Esophagus muscularis mucosa (tissue), 4 donors: Measurements from ENCODE around the gene SLC41A3. TPM values are rescaled to one million over a fixed set of nuclear protein-coding genes. Genes with fewer than 3 reads are reported as not detected.

ENCODE experiments used
- DNase-seq: peaks from one replicate; pipeline ENCODE4 v3.0.0-alpha.2; 2017; ENCODE audit errors: extremely low spot score
- H3K27ac ChIP-seq, 4 donors: fragments of 200-600 bp; sonication (generic); replicated peaks in 1 of 4; 1 replicate in 3 of 4; 2 replicates in 1 of 4; pipeline ENCODE4 v1.5.1; 2016 to 2019; ENCODE audit warnings: mild to moderate bottlenecking in 1 of 4
- H3K27me3 ChIP-seq, 4 donors: fragments of 200-600 bp; sonication (generic); one replicate each; pipeline versions ENCODE4 v1.5.1 to v1.6.0; 2016 to 2019
- H3K36me3 ChIP-seq, 4 donors: fragments of 200-600 bp; sonication (generic); one replicate each; pipeline ENCODE4 v1.5.1; 2016 to 2019
- H3K4me1 ChIP-seq, 4 donors: fragments of 200-600 bp; sonication (generic); one replicate each; pipeline ENCODE4 v1.5.1; 2016 to 2019
- H3K4me3 ChIP-seq, 4 donors: fragments of 200-600 bp; sonication (generic); 1 replicate in 2 of 4; 2 replicates in 2 of 4; pipeline ENCODE4 v1.5.1; 2016 to 2019; ENCODE audit warnings: mild to moderate bottlenecking in 4 of 4, moderate library complexity in 1 of 4
- H3K9me3 ChIP-seq, 4 donors: fragments of 200-600 bp; sonication (generic); 1 replicate in 3 of 4; 2 replicates in 1 of 4; pipeline ENCODE4 v1.5.1; 2016 to 2019
- EP300 ChIP-seq: sonication (generic); formaldehyde crosslinking; IDR thresholded peaks from one replicate; pipeline ENCODE4 v1.6.1; 2017; ENCODE audit warnings: antibody characterized with exemption
- POLR2A ChIP-seq: fragments of 450-650 bp; IDR thresholded peaks from one replicate; pipeline ENCODE4 v1.6.1; 2017; ENCODE audit warnings: antibody characterized with exemption, moderate library complexity, mild to moderate bottlenecking, low read depth
- POLR2AphosphoS5 ChIP-seq, 2 donors: sonication (generic); formaldehyde crosslinking; IDR thresholded peaks; one replicate each; pipeline ENCODE4 v1.6.1; 2017; ENCODE audit warnings: antibody characterized with exemption in 2 of 2
- WGBS: methylation state at CpG from one replicate; pipeline ENCODE4 v1.1.5; 2018; 5-methylcytosine and 5-hydroxymethylcytosine counted together
- intact Hi-C: fragments of 100-400 bp; cut with DNase I; formaldehyde crosslinking; loops from one replicate; pipeline ENCODE4 v1.15.1; 2023
- total RNA-seq, 4 donors: library from RNA; depleted of rRNA; stranded (reverse); fragments of >200 nt; gene quantifications; one replicate each; pipeline versions ENCODE4 v1.1.0 to v1.2.1, GENCODE V29; 2016
- TF ChIP-seq, protein P1 (sequence below), 3 experiments: fragments of 200-600 bp in 2 of 3; fragments of 450-650 bp in 1 of 3; sonication (generic) in 2 of 3; IDR thresholded peaks; one replicate each; pipeline ENCODE4 v1.5.1; 2017 to 2019; ENCODE audit warnings: antibody characterized with exemption in 3 of 3, mild to moderate bottlenecking in 2 of 3, moderate library complexity in 1 of 3

The SLC41A3 gene
- total RNA-seq, 4 donors from 2014 or later, result 31.6 to 68.1 (median 38.9) TPM

DNA sequence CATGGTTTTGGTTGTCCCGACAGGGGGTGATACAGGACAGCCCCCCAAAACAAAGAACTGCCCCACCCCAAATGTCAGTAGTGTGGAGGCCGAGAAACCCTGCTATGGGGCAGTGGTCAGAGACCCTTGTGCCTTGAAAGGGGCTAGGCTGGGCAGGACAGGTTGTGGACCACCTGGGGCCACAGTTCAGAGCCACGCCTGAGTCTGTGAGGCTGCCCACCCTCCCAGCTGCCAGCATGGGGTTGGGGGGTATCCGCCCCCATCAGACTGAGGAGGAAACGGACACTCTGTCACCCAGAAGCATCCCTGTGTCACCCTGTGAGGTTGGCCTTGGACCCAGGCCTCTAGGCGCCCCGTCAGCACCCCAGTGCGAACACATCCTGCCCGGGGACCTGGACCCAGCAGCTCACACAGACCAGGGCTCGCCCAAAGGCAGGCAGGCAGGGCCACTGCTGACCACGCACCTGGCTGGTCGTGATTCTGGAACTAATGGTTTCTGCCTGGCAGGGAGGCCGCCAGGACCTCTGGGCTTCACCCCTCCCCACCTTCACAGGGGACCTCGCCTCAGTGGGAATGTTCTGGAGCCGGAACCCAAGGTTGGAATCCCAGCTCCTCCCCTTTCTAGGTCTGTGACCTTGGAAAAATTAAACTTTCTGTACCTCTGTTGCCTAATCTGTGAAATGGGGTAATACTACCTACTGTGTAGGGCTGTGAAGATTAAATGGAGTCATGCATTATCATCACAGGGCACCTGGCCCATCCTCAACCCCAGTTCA lies 1.4 kb downstream of the SLC41A3 start:
- peak; percentile 68 for DNase-seq
- Histone ChIP-seq H3K36me3 (peaks cover 0 to 3% (median 0%) of the 10 kb centered on the region in 4 donors), H3K27ac (peak overlapping the region; percentile 86 to 96 (median 90)), H3K4me1 (peaks cover 0 to 30% (median 22%) of the 10 kb centered on the region in 4 donors), H3K4me3 (peak overlapping the region; percentile 64 to 92 (median 76)), H3K9me3 (no peaks in the 10 kb centered on the region), H3K27me3 (no peaks in the 10 kb centered on the region)
- 90% methylated on average over 4 of the region's 15 CpGs for WGBS
- intact Hi-C loops, result loop anchor here (5.0 kb wide), 1 partner anchor 90 kb away; no protein-coding TSS in a partner anchor
- TF ChIP-seq POLR2A, result no peak
- TF ChIP-seq EP300, result no peak
- TF ChIP-seq POLR2AphosphoS5 (IDR thresholded peaks at IDR 0.05), result no peak
- TF ChIP-seq, protein P1, sequence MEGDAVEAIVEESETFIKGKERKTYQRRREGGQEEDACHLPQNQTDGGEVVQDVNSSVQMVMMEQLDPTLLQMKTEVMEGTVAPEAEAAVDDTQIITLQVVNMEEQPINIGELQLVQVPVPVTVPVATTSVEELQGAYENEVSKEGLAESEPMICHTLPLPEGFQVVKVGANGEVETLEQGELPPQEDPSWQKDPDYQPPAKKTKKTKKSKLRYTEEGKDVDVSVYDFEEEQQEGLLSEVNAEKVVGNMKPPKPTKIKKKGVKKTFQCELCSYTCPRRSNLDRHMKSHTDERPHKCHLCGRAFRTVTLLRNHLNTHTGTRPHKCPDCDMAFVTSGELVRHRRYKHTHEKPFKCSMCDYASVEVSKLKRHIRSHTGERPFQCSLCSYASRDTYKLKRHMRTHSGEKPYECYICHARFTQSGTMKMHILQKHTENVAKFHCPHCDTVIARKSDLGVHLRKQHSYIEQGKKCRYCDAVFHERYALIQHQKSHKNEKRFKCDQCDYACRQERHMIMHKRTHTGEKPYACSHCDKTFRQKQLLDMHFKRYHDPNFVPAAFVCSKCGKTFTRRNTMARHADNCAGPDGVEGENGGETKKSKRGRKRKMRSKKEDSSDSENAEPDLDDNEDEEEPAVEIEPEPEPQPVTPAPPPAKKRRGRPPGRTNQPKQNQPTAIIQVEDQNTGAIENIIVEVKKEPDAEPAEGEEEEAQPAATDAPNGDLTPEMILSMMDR (IDR thresholded peaks at IDR 0.05), result no peak

DNA sequence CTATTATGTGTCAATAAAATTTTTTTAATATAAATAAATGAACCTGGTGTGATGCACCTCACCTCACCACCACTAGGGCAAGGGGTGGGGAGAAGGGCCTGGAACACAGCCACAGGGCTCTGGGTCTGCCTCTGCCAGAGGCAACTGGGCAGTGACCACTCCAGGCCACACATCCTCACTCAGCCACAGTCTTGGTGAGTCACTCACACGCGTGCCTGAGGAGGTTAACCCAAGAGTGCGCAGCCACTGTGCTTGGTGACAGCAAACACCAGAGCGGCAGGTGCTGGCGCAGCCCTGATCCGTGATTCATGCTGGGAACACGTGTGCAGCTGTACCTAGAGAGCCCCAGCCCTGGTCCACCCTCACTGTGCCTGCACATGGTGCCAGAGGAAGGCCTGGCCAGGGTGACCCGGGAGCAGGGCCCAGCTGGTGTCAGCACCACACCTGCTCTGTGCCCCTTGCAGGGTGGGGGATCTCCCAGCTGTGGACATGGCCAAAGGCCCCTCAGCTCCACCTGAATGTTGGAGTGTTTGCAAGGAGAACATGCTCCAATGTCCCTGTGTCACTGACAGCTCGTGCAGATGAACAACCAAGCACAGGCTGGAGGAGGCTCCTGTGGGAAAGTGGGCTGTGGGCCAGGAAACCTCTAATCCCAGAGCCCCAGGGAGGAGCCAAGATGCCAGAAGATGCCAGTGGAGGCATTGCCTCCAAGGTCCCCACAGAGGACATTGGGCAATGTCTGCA lies 2.1 kb downstream of the SLC41A3 start:
- intact Hi-C loops, result loop anchor here (5.0 kb wide), 1 partner anchor 89 kb away; no protein-coding TSS in a partner anchor
- DNase-seq, result peak; percentile 91
- Histone ChIP-seq H3K36me3 (peaks cover 0 to 4% (median 0%) of the 10 kb centered on the region in 4 donors), H3K4me3 (no peak overlapping the region), H3K4me1 (peaks cover 0 to 30% (median 22%) of the 10 kb centered on the region in 4 donors), H3K9me3 (no peaks in the 10 kb centered on the region), H3K27me3 (no peaks in the 10 kb centered on the region), H3K27ac (peak overlapping the region in 1 of 4 donors; percentile 86)
- TF ChIP-seq EP300, result no peak
- TF ChIP-seq, protein P1 (IDR thresholded peaks at IDR 0.05), result peak in 1 of 3 experiments; percentile 33
- WGBS, result 95% methylated on average over 3 of the region's 9 CpGs

DNA sequence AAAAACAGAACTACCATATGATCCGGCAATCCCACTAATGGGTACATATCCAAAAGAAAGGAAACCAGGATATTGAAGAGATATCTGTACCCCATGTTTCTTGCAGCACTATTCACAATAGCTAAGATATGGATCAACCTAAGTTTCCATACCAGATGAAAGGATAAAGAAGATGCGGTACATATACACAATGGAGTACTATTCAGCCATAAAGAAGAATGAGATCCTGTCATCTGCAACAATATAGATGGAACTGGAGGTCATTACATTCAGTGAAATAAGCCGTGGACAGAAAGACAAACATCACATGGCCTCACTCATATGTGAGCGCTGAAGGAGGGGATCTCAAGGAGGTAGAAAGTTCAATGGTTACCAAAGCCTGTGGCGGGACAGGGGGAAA lies 3.0 kb downstream of the SLC41A3 start:
- Histone ChIP-seq H3K4me3 (no peak overlapping the region), H3K27ac (no peak overlapping the region), H3K27me3 (no peaks in the 10 kb centered on the region), H3K36me3 (peaks cover 0 to 4% (median 0%) of the 10 kb centered on the region in 4 donors), H3K9me3 (no peaks in the 10 kb centered on the region), H3K4me1 (peaks cover 0 to 30% (median 22%) of the 10 kb centered on the region in 4 donors)
- intact Hi-C loops, result loop anchor here (5.0 kb wide), 1 partner anchor 89 kb away; no protein-coding TSS in a partner anchor
- TF ChIP-seq POLR2AphosphoS5 (IDR thresholded peaks at IDR 0.05) (no peak), EP300 (no peak), POLR2A (no peak)
- TF ChIP-seq, protein P1 (IDR thresholded peaks at IDR 0.05), result no peak
- 95% methylated on average over 5 of the region's 5 CpGs for WGBS
- no peak for DNase-seq

DNA sequence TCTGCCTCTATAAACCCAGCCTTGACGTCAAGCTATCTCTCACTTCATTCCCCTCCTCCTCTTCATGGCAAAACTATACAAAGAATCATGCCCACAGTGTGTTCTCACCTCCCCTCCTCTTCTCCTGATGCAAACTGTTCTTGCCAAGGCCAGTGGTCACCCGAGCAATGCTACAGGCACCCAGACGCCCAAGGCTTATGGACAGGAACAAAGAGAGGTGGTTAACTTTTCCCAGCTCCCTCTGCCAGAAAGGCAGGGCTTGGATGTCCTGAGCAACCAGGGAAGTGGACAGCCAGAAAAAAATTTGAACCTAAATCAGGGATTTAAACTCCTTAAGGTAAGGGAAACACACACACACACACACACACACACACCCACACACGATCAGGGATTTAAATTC lies 5.1 kb downstream of the SLC41A3 start:
- Histone ChIP-seq H3K27ac (no peak overlapping the region), H3K9me3 (peaks cover 0 to under 1% (median 0%) of the 10 kb centered on the region in 4 donors), H3K4me3 (no peak overlapping the region), H3K36me3 (peaks cover 0 to 4% (median 0%) of the 10 kb centered on the region in 4 donors), H3K4me1 (peaks cover 0 to 20% (median 14%) of the 10 kb centered on the region in 4 donors), H3K27me3 (no peaks in the 10 kb centered on the region)
- 64% methylated on average over 3 of the region's 4 CpGs for WGBS
- DNase-seq, result peak; percentile 66
- no peak for TF ChIP-seq POLR2AphosphoS5 (IDR thresholded peaks at IDR 0.05)
- TF ChIP-seq EP300, result no peak
- no peak for TF ChIP-seq POLR2A
- TF ChIP-seq, protein P1 (IDR thresholded peaks at IDR 0.05), result no peak
- intact Hi-C loops, result no loop called here
